Activated naive CD4-positive, alpha-beta T cell (primary cell): ENCODE results near the gene CCDC12.

ENCODE experiments used
- DNase-seq, 4 experiments: peaks; one replicate each; lab custom pipeline; 2025; lab: John Stamatoyannopoulos, UW

Gene CCDC12

GRCh38 chr3:46976326-46977190, at the start of gene CCDC12:
CCDC12 (minus strand) TSS chr3:46976745; CDS start chr3:46976732, 13 bp downstream.
- DNase-seq: peak; percentile 80 to 88 (median 84)

- DNase-seq: no peak
Measured at GRCh38 chr3:47024932-47025331, 48.4 kb upstream of the CCDC12 start.

DNA sequence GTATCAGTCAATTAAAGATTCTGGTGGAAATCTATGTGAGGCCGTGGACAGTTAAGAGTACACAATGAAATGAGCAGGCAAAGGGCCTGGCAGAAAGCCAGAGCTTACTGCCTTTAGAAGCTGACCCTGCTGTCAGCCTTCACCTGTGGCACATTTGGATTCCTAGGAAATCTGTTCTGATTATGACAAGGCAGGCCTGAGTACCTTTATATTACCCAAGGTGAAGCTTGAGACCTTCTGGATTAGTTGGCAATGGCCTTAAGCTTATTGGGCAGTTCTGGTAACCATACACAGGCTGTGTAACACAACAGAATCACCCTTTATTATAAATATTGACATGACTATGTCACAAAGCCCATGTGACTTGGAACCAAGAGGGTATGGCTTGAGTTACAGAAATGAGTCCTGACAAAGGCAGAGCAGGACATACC, 46.1 kb upstream of the CCDC12 start:
- no peak for DNase-seq

DNA sequence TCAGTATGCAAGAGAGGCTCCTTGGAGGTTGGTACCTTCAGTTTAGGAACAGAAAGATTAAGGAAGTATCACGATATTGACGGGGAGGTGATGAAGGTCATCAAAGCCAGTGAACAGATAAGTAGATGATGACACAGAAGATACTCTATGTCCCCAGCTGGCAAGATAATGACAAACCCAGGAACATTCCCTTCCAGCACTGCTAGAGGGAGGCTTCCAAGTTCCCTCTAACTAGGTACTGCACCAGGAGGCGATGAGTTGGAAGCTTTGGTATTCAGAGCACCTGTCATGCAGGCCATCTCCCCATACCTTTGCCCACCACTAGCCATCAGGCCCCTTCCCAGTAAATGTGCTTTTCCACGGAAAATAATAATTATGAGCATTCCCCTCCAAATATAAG, 43.8 kb upstream of the CCDC12 start:
- no peak for DNase-seq

DNA sequence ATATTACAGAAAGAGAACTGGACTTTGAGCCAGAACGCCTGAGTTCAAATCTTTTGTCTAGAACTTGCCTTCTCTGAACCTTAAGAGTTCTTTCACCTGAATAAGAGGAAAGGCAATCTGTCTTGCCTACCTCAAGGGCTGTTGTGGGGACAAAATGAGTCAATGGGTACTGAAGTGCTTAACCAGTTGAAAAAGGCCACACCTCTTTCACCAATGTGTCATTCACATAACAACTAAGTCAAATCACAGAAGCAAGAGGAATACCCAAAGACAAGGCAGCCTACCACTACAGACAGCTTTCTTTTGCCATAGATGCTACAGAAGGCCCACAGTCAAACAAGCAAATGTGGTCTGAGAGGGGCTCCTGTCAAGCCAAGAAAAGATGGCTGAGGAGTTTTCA, 42.7 kb upstream of the CCDC12 start:
- no peak for DNase-seq

DNA sequence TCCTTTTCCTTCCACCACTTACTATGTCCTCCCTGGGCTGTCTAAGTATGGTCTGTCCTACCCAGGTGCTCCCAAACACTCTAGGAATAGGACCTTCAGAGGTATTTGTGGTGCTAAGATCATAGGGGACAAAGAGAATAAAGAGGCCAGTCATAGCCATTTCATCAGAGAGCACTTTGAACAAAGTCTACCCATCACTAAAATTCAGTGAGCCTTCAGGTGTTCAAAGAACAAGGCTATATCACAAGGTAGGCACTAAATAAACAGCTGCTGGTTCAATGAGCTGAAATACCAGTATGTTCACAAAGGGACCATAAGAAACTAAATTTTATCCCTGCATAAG, 41.7 kb upstream of the CCDC12 start:
- DNase-seq: no peak

- no peak for DNase-seq
Measured at GRCh38 chr3:47017504-47018268, 41.1 kb upstream of the CCDC12 start.

- no peak for DNase-seq
Measured at GRCh38 chr3:47016934-47017435, 40.4 kb upstream of the CCDC12 start.

DNA sequence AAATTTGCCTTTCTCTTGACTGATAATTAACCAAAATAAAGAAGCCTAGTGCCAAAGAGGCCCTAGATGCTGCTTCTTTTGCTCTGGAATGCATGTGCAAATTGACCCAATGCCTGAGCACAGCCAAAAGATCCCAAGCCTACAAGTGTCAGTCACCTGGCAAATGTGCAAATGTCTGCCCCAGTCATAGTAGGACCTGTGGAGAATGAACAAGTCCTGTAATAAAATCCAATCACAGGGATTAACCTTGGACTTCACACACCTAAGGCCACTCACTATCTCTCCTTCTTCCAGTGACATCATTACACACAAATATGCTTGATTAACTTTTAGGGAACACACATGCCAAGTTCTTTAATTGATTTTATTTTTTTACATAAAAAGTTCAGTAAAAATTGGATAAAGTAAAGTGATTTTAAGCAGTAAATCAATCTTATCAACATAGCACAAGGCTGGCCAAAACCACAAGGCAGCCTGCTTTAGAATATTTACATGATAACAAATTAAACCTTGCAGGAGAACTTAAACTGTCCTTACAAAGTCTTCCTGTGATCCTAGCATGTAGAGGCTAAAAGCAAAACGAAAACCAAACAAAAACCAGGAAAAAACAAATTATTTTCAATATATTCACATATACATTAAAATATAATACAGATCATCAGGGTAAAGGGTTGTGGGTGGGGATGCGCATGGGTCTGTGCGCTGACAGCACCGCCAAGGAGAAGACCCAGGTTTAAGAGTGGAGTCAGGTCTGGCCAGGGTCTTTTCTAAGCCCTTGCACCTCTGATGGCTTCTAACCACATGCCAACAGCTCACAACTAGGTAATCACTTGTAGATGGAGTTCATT, 39.8 kb upstream of the CCDC12 start:
- DNase-seq: no peak

GRCh38 chr3:47015151-47015550, 38.6 kb upstream of the CCDC12 start:
- DNase-seq: no peak

- no peak for DNase-seq
Measured at GRCh38 chr3:47014036-47014435, 37.5 kb upstream of the CCDC12 start.

DNA sequence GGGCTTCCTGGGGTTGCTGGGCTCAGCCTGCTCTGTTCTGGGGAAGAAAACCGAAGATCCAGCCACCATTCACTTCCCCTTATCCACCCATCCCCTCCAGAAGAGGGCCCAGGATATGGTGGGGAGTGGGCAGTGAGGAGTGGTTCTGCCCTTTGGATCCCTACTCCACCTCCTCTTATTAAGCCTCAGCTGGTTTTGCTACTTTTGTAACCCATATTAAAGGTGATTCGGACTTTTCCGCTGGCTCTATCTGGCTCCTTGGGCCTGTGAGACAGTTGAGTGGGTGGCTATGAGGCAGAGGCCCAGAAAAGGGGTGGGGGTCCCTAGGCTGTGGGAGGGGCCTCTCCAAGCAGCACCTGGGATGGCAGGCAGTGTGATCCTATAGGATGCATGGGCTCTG, 36.7 kb upstream of the CCDC12 start:
- DNase-seq: no peak

DNA sequence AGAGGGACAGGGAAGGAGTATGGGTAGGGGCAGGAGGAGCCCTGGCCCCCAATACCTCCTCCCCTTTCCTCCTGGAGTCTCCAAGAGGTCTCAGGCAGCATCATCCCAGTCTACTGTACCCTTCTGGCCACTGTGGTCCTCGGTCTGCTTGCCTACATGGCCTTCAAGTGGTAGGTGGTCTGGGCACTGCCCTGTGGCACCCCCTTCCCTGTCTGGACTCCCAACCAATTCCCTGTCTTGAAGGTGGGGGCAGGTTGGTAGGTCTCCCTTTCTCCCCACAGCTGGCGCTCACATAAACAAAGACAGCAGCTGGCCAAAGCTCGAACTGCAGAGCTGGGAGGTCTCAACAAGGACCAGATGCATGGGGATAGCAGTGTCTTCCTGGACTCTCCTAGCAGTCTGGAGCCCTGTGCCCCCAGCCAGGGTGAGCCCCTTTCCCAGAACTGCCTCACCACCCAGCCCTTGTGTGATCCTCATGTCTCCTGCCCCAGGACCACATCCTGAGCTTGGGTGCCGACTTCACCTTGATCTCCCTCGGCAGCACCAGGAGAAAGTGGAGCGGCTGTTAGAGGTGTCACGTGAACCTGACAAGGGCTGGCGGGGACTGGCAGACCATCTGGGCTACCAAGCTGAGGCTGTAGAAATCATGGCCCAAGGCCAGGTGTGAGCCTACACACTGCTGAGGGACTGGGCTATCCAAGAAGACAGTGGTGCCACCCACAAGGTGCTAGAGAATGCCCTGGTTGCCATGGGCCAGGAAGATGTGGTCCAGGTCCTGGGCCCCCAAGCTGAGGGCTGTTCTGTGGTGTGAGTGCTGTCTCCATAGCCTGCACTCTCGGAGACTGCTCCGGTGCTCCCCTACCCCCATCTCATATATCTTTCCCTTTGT, 36.0 kb upstream of the CCDC12 start:
- DNase-seq: no peak

GRCh38 chr3:47011371-47011770, 34.8 kb upstream of the CCDC12 start:
- no peak for DNase-seq

- no peak for DNase-seq
Measured at GRCh38 chr3:47010910-47011309, 34.4 kb upstream of the CCDC12 start.

GRCh38 chr3:47010111-47010712, 33.7 kb upstream of the CCDC12 start:
- no peak for DNase-seq

GRCh38 chr3:47009225-47010110, 32.9 kb upstream of the CCDC12 start:
- DNase-seq: peak in 3 of 4 experiments; percentile 23 to 65 (median 29)

DNA sequence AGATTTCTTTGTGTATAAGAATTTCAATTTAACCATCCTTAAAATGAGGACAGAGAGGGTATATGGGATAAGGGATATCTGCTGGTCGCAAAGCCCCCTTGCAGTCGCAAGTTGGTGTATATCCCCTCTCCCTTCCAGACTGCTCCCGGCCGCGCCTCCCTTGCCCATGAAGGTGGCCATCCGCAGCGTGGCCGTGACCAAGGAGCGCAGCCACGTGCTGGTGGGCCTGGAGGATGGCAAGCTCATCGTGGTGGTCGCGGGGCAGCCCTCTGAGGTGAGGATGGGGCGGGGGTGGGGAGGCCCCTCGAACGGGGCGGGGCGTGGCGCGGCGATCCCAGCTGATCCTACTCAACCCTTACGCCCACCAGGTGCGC, 32.3 kb upstream of the CCDC12 start:
- no peak for DNase-seq

- DNase-seq: no peak
Measured at GRCh38 chr3:47008234-47008796, 31.8 kb upstream of the CCDC12 start.
